ENCODE data around the gene RBMS2.

The RBMS2 gene

DNA sequence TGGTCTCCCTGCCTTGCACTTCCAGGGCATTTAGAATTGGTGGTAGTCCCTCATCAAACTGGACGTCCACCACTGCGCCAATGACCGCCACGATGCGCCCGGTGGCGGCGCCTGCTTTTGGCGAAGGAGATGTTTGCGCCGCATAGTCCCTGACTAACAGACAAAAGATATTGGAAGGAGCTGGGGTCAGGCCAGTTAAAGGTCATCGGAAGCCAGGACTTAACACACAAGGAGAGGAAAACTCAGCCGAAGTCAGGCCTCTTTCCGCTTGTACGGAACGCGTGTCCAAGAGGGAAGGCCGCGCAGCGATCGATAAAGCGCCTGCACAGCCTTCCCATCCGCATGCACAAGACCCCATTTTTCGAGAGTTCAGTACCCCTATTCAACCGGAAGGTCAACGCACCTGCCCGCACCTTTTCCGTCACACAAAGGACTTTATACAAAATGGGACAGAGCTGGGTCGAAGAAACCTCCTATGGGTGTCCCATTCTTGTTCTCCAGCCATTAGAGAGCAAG, 123.6 kb downstream of the RBMS2 start (continued):
- no peak; the same call in 1 of the 2 replicates for TF ChIP-seq ZNF610 (tag by site-specific recombination; IDR thresholded peaks at IDR 0.05; ENCODE audit: borderline replicate concordance)
- TF ChIP-seq OVOL3 (tag by site-specific recombination; IDR thresholded peaks at IDR 0.05) = no peak

Data from HEK293 (cell line).